ENCODE results near the gene GPR15. TPM values are rescaled to one million over a fixed set of nuclear protein-coding genes. Genes with fewer than 3 reads are reported as not detected.

The GPR15 gene
- not detected in 2 replicates for total RNA-seq (2014; rRNA removed; shearing (Covaris generic))

DNA sequence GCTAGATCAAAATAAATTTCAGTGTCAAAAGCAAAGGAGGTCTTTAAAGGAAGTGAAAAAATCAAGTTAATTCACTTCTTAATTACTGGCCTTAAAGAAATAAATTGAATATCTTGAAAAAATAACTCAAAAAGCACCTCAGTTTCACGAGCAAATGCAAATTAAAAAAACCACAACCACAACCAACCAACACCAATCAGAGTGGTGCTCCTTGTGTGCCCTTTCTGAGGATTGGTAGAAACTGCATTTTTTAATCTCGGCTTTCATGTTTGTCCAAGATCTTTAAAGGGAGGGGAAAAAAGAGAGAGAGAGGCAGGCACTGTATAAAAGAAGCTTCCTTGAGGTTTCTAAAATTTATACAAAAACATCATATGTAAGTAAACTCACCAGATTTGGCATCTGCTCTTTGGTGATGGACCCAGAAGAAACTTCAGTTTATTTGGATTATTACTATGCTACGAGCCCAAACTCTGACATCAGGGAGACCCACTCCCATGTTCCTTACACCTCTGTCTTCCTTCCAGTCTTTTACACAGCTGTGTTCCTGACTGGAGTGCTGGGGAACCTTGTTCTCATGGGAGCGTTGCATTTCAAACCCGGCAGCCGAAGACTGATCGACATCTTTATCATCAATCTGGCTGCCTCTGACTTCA lies at the start of gene GPR15:
Gene GPR15, plus strand, starts transcription at position 357 of the 653 bp plus-strand sequence. Its CDS starts 56 bp downstream, at position 413.
- in situ Hi-C loops (cut with HindIII; ENCODE audit: low sequenced_read_pairs), result no loop called here
- no peak for DNase-seq (ENCODE audit: low spot score)

DNA sequence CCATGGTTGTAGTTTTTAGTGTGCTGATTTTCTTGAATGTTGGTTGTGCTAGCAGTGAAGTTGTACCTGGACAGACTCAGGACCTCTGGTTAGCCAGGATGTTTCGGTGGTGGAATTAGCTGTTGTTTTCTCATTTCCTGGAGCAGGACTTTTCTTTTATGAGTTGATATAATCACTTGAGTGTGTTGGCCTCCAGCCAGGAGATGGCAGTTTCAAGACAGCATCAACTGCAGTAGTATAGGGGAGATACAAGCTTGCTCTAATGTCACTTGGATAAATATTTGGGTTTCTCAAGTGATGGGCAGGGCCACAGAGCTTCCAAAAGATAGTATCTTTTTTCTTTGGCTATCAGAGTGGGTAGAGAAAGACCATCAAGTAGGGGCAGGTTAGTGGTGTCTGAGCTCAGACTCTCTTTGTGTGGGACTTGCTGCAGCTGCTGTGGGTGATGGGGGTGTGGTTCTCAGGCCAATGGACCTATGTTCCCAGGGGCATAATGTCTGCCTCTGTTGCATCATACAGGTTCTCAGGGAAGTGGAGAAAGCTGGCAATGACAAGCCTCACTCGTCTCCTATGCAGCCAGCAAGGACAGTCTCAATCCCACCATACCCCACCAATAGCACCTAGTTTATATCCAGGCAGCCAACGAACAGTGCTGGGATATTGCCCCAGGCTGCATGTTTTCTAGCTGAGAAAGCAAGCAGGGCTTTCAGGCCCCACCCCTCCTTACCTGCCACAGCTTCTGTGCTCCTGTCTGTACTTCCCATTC lies 48.9 kb upstream of the GPR15 start:
- in situ Hi-C loops (cut with HindIII; ENCODE audit: low sequenced_read_pairs), result no loop called here
- no peak for DNase-seq (ENCODE audit: low spot score)

DNA sequence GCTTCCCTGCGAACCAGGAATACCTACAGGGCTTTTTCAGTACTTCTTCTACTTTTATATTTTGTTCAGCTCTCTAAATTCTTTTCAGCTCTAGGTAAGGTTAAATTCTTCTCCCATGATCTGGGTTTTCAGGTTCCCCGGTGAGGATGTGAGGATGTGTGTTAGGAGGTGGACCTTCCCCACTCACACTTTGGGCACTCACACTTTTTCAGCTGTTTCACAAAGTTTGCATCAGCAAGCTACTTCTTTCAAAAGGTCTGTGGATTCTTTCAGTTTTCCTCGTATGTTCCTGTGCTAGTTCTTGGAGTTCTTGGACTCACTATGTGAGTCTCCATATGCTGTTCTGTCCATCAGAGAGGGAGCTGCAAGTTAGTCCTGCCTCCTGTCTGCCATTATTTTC lies 48.2 kb upstream of the GPR15 start:
- in situ Hi-C loops (cut with HindIII; ENCODE audit: low sequenced_read_pairs), result no loop called here

DNA sequence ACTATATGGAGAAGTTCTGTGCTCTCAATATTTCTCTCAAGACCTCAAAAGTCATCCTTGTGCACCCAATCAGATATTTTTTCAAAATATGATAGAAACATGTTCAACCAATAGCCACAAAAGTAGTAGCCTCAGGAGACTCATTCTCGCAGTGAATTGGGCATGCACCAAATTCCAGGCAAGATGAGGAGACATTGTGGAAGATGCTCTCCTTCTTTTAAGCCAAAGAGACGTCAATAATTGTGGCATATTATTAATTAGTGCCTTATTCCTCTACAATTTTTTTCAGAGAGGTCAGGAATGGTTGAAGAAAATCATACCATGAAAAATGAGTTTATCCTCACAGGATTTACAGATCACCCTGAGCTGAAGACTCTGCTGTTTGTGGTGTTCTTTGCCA lies 34.4 kb upstream of the GPR15 start, which contains the start of gene OR5K2:
Gene OR5K2, plus strand, starts transcription at position 301 of the 400 bp plus-strand sequence. Its CDS starts 0 bp downstream, at position 301.
- DNase-seq (ENCODE audit: low spot score), result no peak
- in situ Hi-C loops (cut with HindIII; ENCODE audit: low sequenced_read_pairs), result no loop called here

More for the DNA sequence above, 48.2 kb upstream of the GPR15 start:
- no peak for DNase-seq (ENCODE audit: low spot score)

DNA sequence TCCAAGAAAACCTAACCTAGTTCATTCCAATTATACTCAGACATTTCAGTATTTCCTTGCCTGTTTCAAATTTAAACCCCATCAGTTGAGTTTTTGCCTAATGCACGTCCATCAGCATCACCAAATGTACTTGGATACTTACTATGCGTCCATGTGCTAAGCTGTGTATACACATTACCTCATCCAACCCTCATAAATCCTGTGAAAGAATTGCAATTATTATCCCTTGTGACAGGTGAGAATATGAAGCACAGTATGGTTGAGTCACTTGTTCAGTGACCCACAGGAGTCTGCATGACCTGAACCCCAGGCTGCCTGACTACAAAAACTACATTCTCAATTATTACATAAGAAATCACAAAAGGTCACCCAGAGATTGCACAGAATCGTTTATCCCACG lies 31.8 kb upstream of the GPR15 start:
- in situ Hi-C loops (cut with HindIII; ENCODE audit: low sequenced_read_pairs), result no loop called here
- DNase-seq (ENCODE audit: low spot score), result no peak

DNA sequence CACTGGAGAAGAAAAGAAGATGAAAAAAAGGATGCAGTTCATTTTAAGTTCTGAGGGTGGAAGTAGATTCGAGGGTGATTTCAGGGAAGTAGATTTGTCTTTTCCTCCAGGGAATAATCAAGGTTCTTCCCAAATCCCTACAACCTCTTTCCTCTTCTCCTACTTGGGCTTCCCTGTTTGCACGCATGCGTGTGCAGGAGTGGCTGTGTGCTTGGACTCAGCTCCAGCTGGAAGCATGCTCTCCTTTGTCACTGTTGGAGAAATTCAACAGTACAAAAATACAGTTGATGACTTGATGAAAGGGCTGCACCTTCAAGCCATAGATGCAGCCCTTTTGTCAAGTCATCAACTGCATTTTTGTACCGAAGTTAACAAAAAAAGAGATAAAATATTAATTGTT lies 30.5 kb upstream of the GPR15 start:
- DNase-seq (ENCODE audit: low spot score), result no peak
- in situ Hi-C loops (cut with HindIII; ENCODE audit: low sequenced_read_pairs), result no loop called here

DNA sequence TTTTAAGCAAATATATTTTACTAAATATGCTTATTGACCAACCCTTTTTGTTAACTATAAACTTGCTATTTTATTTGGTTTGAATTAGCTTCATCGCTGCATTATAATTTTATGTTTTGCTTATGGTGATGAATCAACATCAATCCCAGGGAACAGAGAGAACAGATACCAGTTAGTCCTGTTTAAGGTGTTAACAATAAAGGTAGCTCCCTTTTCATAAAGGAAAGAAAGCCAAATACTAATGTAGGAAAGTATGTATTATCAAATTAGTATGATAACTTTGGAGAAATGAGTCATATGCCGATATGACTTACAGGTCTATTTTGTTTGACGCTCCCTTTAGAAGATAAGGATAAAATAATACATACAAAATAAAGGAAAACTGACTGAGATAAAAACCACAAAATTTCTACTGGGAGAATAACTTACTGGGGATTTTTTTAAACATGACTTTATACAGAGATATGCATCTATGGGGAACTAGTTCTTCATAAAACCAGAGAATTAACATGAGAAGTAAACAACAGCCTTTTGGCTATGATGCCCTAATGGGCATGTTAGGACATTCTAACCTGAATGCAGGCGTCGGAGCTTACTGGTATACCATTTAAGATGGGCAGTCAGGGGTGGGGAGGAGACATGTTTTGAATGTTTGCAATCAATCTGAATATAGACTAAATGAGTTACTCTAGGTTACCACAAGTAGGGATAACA lies 29.8 kb upstream of the GPR15 start:
- in situ Hi-C loops (cut with HindIII; ENCODE audit: low sequenced_read_pairs), result no loop called here

DNA sequence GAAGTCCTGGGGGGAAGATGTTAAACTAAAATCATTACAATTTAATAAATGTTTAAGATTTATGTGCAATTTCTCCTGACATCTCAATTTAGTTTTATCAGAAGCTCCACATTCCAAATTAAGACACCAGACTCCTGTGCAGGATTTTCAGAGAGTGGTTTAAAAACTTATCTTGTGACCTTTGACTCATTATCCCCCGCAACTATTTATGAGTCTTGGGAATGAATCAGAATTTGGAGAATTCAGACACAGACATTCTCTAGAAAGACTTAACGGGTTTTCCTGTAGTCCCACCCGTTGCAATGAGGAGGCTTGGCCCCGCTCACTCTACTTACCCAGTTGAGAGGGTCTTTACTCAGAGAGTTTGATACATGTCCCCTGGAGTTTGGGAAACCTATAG lies 27.2 kb upstream of the GPR15 start:
- no peak for DNase-seq (ENCODE audit: low spot score)
- in situ Hi-C loops (cut with HindIII; ENCODE audit: low sequenced_read_pairs), result no loop called here

More for the DNA sequence above, 29.8 kb upstream of the GPR15 start:
- no peak for DNase-seq (ENCODE audit: low spot score)

DNA sequence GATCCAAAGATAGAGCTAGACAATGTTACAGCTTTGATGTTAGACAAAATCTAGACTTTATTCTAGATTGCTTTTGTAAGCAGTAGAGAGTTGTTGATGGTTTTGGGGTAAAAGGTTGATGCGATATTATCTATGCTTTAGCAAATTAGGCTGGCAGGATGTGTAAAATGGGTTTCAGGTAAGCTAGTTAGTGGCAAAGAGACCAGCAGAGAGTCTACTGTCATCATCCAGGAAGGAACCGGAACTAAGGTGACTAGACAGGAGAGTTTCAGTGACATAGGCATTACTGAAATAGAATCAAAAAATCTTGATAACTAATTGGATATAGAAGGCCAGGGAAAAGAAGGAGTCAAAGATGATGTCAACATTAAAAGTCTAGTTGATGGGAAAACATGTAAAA lies 23.2 kb upstream of the GPR15 start:
- no peak for DNase-seq (ENCODE audit: low spot score)
- in situ Hi-C loops (cut with HindIII; ENCODE audit: low sequenced_read_pairs), result no loop called here

DNA sequence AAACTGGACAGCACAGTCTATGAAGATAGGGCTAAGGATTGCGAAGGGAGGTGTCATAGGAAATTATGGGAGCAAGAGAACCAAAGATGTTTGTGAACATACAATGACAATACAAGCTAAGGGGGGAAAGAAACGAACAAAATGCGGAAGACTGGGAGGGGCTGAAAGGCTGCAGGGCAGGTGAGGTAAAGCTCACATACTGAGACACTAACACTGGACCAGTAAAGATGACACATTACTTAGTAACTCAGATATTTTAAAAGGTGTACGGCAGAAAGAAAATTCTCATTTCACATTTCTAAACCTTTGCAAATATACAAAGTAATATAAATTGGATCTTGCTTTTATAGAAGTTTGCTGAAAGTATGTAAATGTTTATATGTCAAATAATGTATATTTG lies 19.2 kb upstream of the GPR15 start:
- no peak for DNase-seq (ENCODE audit: low spot score)
- in situ Hi-C loops (cut with HindIII; ENCODE audit: low sequenced_read_pairs), result no loop called here

DNA sequence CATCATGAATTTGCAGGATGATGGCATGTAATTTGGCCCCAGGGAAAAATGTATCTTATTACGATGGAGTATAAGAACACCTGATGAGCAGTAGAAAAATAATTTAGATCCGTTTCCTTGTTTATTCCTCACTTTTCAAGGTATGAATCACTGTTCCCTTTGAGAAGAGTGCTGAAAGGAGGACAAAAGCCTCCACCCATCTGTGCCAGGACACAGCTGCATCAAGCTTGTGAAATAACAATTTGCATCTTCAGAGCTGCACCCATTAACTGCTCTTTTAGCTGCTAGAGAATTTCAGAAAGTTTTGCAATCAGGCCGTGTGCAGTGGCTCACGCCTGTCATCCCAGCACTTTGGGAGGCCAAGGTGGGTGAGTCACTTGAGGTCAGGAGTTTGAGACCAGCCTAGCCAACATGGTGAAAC lies 18.7 kb upstream of the GPR15 start:
- DNase-seq (ENCODE audit: low spot score), result no peak
- in situ Hi-C loops (cut with HindIII; ENCODE audit: low sequenced_read_pairs), result no loop called here

DNA sequence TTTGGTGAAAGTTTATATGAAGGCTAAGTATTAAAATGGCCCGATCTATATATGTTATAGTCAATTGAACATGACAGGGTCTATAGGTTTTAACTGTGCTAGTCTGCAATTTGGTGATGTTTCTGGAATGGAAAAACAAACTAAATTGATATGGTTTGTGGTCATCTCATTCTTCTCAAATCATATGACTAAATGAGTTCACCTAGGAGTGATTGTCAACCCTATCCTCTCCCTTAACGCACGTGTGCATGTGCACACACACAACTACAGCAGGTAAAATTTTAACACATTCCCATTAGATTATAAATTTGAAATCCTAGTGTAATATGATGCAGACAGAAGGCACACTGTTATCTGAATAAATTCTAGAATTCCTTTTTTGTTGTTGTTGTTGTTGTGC lies 18.0 kb upstream of the GPR15 start:
- in situ Hi-C loops (cut with HindIII; ENCODE audit: low sequenced_read_pairs), result no loop called here
- DNase-seq (ENCODE audit: low spot score), result no peak

DNA sequence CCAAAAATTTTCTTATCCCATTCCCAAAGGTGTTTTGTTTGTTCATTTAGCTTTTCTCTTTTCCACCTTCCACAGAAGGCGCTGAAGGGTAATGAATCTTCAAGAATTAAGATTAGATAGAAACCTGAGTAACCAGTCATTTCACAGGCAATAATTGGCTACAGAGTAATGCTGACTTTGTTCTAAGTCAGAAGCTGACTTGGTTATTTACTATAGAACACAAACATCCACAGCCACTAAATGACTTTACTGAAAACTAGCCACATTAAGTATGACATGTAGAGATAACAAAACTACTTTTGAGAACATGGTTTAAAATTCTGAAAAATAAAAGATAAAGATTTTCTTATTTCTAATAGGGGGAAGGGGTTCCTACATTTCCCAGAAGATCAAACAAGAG lies 16.8 kb upstream of the GPR15 start:
- in situ Hi-C loops (cut with HindIII; ENCODE audit: low sequenced_read_pairs), result no loop called here

DNA sequence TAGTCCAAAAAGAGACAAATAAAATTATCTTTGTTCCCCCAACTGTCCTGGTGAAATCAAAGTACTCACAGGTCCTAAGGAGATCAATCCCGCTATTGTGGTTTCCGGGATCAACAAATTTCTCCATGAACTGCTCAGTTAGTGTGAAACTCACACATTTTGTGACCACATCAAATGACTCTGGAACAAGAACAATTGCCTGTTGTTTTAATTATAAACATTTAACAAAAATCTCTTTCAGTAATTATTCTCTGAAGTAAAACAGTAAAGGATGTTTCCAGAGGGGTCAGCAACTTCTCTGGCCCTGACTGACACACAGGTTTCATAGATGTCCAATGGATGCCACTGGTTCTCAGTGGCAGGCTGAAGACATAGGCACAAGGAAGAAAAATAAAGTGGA lies 13.0 kb upstream of the GPR15 start:
- in situ Hi-C loops (cut with HindIII; ENCODE audit: low sequenced_read_pairs), result no loop called here
- DNase-seq (ENCODE audit: low spot score), result no peak

More for the DNA sequence above, 16.8 kb upstream of the GPR15 start:
- no peak for DNase-seq (ENCODE audit: low spot score)

DNA sequence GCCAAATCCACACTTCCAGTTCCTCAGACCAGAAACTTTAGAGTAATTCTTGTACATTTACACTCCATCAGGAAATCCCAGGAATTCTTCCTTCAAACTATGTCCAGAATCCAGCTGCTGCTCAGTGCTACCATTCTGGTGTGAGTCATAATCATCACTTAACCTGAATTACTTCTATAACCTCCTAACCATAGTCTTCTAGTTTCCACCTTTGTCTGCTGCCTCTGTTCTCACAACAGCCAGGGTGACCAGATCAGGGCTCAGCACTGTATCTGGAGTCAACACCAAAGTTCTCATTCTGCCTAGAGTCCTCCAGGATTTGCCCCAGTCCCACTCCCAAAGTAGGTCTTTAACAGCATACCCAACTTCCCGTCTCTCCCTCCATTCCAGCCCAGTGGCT lies 12.4 kb upstream of the GPR15 start:
- in situ Hi-C loops (cut with HindIII; ENCODE audit: low sequenced_read_pairs), result no loop called here
- DNase-seq (ENCODE audit: low spot score), result no peak

DNA sequence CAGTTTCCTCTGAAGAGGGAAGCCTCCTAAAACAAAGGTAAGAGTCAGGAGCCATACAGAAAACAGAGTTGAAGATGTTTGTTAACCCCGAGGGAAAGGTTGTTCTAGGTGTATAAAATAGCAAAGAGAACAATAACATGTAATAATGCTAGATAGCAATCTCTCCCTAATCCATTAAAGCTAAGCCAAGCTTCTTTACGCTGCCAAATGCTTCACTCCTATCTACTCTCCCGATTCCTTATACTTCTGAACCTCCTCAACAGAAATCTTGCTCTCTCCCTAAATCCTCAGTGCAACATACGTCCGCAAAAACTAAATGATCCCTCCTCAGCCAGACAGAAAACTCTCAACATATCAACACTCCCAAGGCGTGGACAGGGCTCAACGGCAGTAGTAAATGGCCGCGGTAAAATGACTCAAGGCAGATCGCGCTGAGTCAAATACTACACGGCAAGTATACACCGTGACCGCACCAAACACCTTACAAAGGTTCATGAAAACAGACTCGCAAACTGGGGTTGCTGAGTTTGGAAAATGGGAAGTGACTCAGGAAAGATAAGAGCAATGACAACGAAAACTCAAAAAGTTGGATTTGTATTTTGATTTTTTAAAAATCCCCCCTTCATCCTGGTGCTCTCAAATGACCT lies 9.8 kb upstream of the GPR15 start:
- in situ Hi-C loops (cut with HindIII; ENCODE audit: low sequenced_read_pairs), result no loop called here
- DNase-seq (ENCODE audit: low spot score), result peak; percentile 61

DNA sequence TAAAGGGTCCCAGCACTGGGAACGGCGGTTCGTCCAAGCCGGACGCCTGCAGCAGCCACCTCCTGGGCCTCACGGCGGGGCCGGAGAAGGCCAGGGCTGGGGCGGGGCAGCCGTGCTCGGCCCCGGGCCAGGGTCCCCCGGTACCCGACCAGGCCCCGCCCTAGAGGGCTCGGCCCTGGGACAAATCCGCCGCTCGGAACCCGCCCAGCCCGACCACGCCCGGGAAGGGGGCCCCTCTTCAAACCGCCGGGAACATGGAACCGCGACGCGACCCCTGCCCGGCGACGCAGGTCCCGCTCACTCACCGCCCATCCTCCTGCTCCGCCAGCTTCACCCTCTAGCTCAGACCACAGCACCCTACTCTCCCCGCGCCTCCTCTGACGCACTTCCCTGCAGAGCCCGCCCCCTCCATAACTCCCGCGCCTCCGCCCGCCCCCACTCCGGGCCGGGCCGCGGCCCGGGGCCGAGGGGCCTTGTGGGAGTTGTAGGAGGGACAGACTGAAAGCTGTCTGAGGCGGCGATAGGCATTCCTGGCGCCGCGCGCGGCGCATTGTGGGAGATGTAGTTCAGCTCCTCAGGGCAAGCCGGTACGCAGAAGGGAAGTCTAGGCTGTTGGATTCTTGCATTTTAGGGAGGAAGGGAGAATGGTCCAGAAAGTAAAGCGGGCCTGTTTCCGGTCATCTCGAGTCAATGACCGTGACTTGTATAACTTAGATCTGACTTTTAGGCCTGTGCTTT lies 9.1 kb upstream of the GPR15 start, which contains the start of gene CLDND1:
Gene CLDND1, minus strand, starts transcription at position 359 of the 738 bp plus-strand sequence. CDS start 1,478 bp downstream, outside the sequence.
- in situ Hi-C loops (cut with HindIII; ENCODE audit: low sequenced_read_pairs), result no loop called here
- DNase-seq (ENCODE audit: low spot score), result peak; percentile 99

DNA sequence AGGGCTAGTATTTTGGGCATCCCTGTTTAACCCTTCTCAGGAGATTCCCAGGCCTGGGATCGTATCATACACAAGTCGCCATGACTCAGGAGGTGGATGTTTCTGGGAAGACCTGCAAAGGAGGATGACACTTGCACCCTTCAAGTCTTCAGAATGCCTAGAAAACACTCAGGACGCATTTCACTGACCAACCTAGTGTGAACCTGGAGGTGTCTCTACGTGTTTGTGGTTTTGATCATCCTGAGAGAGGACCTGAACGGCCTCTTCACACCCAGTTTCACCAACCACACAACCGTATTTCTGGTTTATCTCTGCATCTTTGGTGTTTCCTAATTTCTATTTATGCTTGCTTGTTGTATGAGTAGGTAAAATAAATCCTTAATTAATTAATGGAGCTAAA lies 6.3 kb upstream of the GPR15 start:
- DNase-seq (ENCODE audit: low spot score), result no peak
- in situ Hi-C loops (cut with HindIII; ENCODE audit: low sequenced_read_pairs), result no loop called here

Measured in G401 (cell line).